GM23248 (cell line): ENCODE results near the gene STXBP5L. TPM values are rescaled to one million over a fixed set of nuclear protein-coding genes. Genes with fewer than 3 reads are reported as not detected.

ENCODE experiments used
- DNase-seq: peaks from one replicate; pipeline ENCODE4 v3.0.0-alpha.2; 2015
- H2AFZ ChIP-seq: fragments of 200-600 bp; sonication (generic); 2 replicates; pipeline ENCODE4 v1.6.1; 2016; ENCODE audit warnings: antibody characterized with exemption
- H3F3A ChIP-seq: fragments of 200-600 bp; sonication (generic); 2 replicates; pipeline ENCODE4 v1.6.1; 2016; ENCODE audit warnings: mild to moderate bottlenecking, antibody characterized with exemption, mixed run types; ENCODE audit not compliant: insufficient read depth
- H3K27ac ChIP-seq: fragments of 200-600 bp; sonication (generic); 2 replicates; pipeline ENCODE4 v1.5.1; 2016; ENCODE audit warnings: mild to moderate bottlenecking
- H3K27me3 ChIP-seq: fragments of 200-600 bp; sonication (generic); replicated peaks from 2 replicates; pipeline ENCODE4 v1.6.1; 2016; ENCODE audit warnings: mild to moderate bottlenecking; ENCODE audit not compliant: insufficient read depth
- H3K36me3 ChIP-seq: fragments of 200-600 bp; sonication (generic); 2 replicates; pipeline ENCODE4 v1.6.1; 2016; ENCODE audit warnings: low read depth, mild to moderate bottlenecking
- H3K4me1 ChIP-seq: fragments of 200-600 bp; sonication (generic); 2 replicates; pipeline ENCODE4 v1.6.1; 2016; ENCODE audit warnings: mild to moderate bottlenecking; ENCODE audit not compliant: insufficient read depth
- H3K4me2 ChIP-seq: fragments of 200-600 bp; sonication (generic); one replicate; pipeline ENCODE4 v1.6.1; 2016; ENCODE audit warnings: mild to moderate bottlenecking; ENCODE audit not compliant: unreplicated experiment
- H3K4me3 ChIP-seq: fragments of 200-600 bp; sonication (generic); 2 replicates; pipeline ENCODE4 v1.5.1; 2016; ENCODE audit warnings: mild to moderate bottlenecking
- H3K79me2 ChIP-seq: fragments of 200-600 bp; sonication (generic); 2 replicates; pipeline ENCODE4 v1.6.1; 2016; ENCODE audit warnings: mild to moderate bottlenecking; ENCODE audit not compliant: insufficient read depth
- H3K9ac ChIP-seq: fragments of 200-600 bp; sonication (generic); 2 replicates; pipeline ENCODE4 v1.6.1; 2016; ENCODE audit warnings: mild to moderate bottlenecking
- H3K9me2 ChIP-seq: fragments of 200-600 bp; sonication (generic); 2 replicates; pipeline ENCODE4 v1.6.1; 2016; ENCODE audit warnings: mixed run types, mild to moderate bottlenecking, moderate library complexity; ENCODE audit not compliant: insufficient read depth
- H3K9me3 ChIP-seq: fragments of 200-600 bp; sonication (generic); one replicate; pipeline ENCODE4 v1.6.1; 2017; ENCODE audit warnings: low read depth
- H4K20me1 ChIP-seq: fragments of 200-600 bp; sonication (generic); 2 replicates; pipeline ENCODE4 v1.6.0; 2016; ENCODE audit not compliant: insufficient read depth
- EZH2 ChIP-seq: fragments of 200-600 bp; sonication (generic); IDR thresholded peaks from 2 replicates; pipeline ENCODE4 v1.6.1; 2018; ENCODE audit warnings: antibody characterized with exemption, mild to moderate bottlenecking; ENCODE audit not compliant: insufficient read depth, poor library complexity, severe bottlenecking
- EZH2phosphoT487 ChIP-seq: fragments of 200-600 bp; sonication (generic); IDR thresholded peaks from 2 replicates; pipeline ENCODE4 v1.6.1; 2018; ENCODE audit warnings: antibody characterized with exemption, moderate library complexity, mild to moderate bottlenecking, low read depth; ENCODE audit not compliant: insufficient read depth
- WGBS, 2 experiments: methylation state at CpG; one replicate each; pipeline ENCODE4 v1.1.6; 2015 to 2017; ENCODE audit warnings: low lambda C conversion rate in 2 of 2, low coverage in 1 of 2; ENCODE audit errors: missing lambda C conversion rate in 2 of 2; 5-methylcytosine and 5-hydroxymethylcytosine counted together
- in situ Hi-C: fragments of 300-500 bp; cut with MboI; formaldehyde crosslinking; loops from 2 replicates; pipeline ENCODE4 v1.15.0; 2020
- polyA plus RNA-seq: library from polyadenylated mRNA; unstranded; fragments of >200 nt; fragmentation: Nextera tagmentation; extraction: Ambion mirVana; gene quantifications from 2 replicates; pipeline ENCODE4 v1.2.1, GENCODE V29; 2016
- total RNA-seq: library from RNA; depleted of rRNA; stranded (reverse); fragments of >200 nt; shearing (Covaris generic); gene quantifications from 2 replicates; pipeline ENCODE4 v1.2.3, GENCODE V29; 2014

The STXBP5L gene
- total and polyA plus RNA-seq, 2 experiments from 2014 or later, result not detected

GRCh38 chr3:120928991-120929390, 21.0 kb downstream of the STXBP5L start:
- DNase-seq, result no peak

GRCh38 chr3:120931593-120931992, 23.6 kb downstream of the STXBP5L start:
- H3F3A ChIP-seq, result no peaks in the 10 kb centered on the region
- no peaks in the 10 kb centered on the region for H3K4me1 ChIP-seq
- no peaks in the 10 kb centered on the region for H3K9me3 ChIP-seq
- no peaks in the 10 kb centered on the region for H3K9me2 ChIP-seq
- 4 to 11% methylated on average over 2 of the region's 2 CpGs for WGBS, 2 experiments
- no peaks in the 10 kb centered on the region for H3K36me3 ChIP-seq
- H4K20me1 ChIP-seq, result no peaks in the 10 kb centered on the region
- no peak overlapping the region for H3K9ac ChIP-seq
- H3K4me3 ChIP-seq, result no peak overlapping the region
- no peaks in the 10 kb centered on the region for H3K27me3 ChIP-seq
- H3K79me2 ChIP-seq, result no peaks in the 10 kb centered on the region
- DNase-seq, result no peak
- H2AFZ ChIP-seq, result no peak overlapping the region
- H3K4me2 ChIP-seq, result no peak overlapping the region
- in situ Hi-C loops, result no loop called here
- no peak overlapping the region for H3K27ac ChIP-seq
- TF ChIP-seq EZH2, result no peak
- no peak for TF ChIP-seq EZH2phosphoT487

More at GRCh38 chr3:120928991-120929390, 21.0 kb downstream of the STXBP5L start:
- H2AFZ ChIP-seq, result no peak overlapping the region
- H3K9me2 ChIP-seq, result no peaks in the 10 kb centered on the region
- 27 to 61% methylated on average over 1 of the region's 1 CpG for WGBS, 2 experiments
- H3K9me3 ChIP-seq, result no peaks in the 10 kb centered on the region
- H3K4me3 ChIP-seq, result no peak overlapping the region
- H3K9ac ChIP-seq, result no peak overlapping the region
- H3F3A ChIP-seq, result no peaks in the 10 kb centered on the region
- no peaks in the 10 kb centered on the region for H4K20me1 ChIP-seq
- no peak overlapping the region for H3K4me2 ChIP-seq
- H3K36me3 ChIP-seq, result no peaks in the 10 kb centered on the region
- H3K4me1 ChIP-seq, result no peaks in the 10 kb centered on the region
- H3K27ac ChIP-seq, result no peak overlapping the region
- H3K27me3 ChIP-seq, result no peaks in the 10 kb centered on the region
- no peaks in the 10 kb centered on the region for H3K79me2 ChIP-seq
- TF ChIP-seq EZH2phosphoT487 (no peak), EZH2 (no peak)
- in situ Hi-C loops, result no loop called here

- no peaks in the 10 kb centered on the region for H3K9me2 ChIP-seq
- H3K4me1 ChIP-seq, result no peaks in the 10 kb centered on the region
- DNase-seq, result no peak
- 29 to 37% methylated on average over 3 of the region's 3 CpGs for WGBS, 2 experiments
- no peak overlapping the region for H3K27ac ChIP-seq
- no peaks in the 10 kb centered on the region for H4K20me1 ChIP-seq
- no peak overlapping the region for H3K4me2 ChIP-seq
- H3K27me3 ChIP-seq, result no peaks in the 10 kb centered on the region
- H3K9me3 ChIP-seq, result no peaks in the 10 kb centered on the region
- H3K9ac ChIP-seq, result no peak overlapping the region
- H3F3A ChIP-seq, result no peaks in the 10 kb centered on the region
- in situ Hi-C loops, result no loop called here
- no peak overlapping the region for H2AFZ ChIP-seq
- TF ChIP-seq EZH2 (no peak), EZH2phosphoT487 (no peak)
- H3K79me2 ChIP-seq, result no peaks in the 10 kb centered on the region
- no peaks in the 10 kb centered on the region for H3K36me3 ChIP-seq
- H3K4me3 ChIP-seq, result no peak overlapping the region
Measured at GRCh38 chr3:120956143-120956542, 48.1 kb downstream of the STXBP5L start.

GRCh38 chr3:120982608-120983320, 74.8 kb downstream of the STXBP5L start:
- WGBS, 2 experiments, result 11% methylated on average over 3 of the region's 3 CpGs
- no peak overlapping the region for H2AFZ ChIP-seq
- no peaks in the 10 kb centered on the region for H3K79me2 ChIP-seq
- H3K9ac ChIP-seq, result no peak overlapping the region
- no peak overlapping the region for H3K27ac ChIP-seq
- no peaks in the 10 kb centered on the region for H3K9me3 ChIP-seq
- H3K27me3 ChIP-seq, result no peaks in the 10 kb centered on the region
- H3K4me1 ChIP-seq, result no peaks in the 10 kb centered on the region
- H3F3A ChIP-seq, result no peaks in the 10 kb centered on the region
- no peaks in the 10 kb centered on the region for H4K20me1 ChIP-seq
- TF ChIP-seq EZH2 (no peak), EZH2phosphoT487 (no peak)
- H3K4me3 ChIP-seq, result no peak overlapping the region
- no peak overlapping the region for H3K4me2 ChIP-seq
- no peaks in the 10 kb centered on the region for H3K9me2 ChIP-seq
- H3K36me3 ChIP-seq, result no peaks in the 10 kb centered on the region
- in situ Hi-C loops, result no loop called here
- no peak for DNase-seq

- H3K79me2 ChIP-seq, result no peaks in the 10 kb centered on the region
- no peak overlapping the region for H3K4me2 ChIP-seq
- no peak for TF ChIP-seq EZH2phosphoT487
- no peak for TF ChIP-seq EZH2
- no peak overlapping the region for H3K4me3 ChIP-seq
- H2AFZ ChIP-seq, result no peak overlapping the region
- WGBS, 2 experiments, result 0% methylated on average over 1 of the region's 1 CpG
- no peaks in the 10 kb centered on the region for H3K9me3 ChIP-seq
- no peaks in the 10 kb centered on the region for H4K20me1 ChIP-seq
- no peaks in the 10 kb centered on the region for H3F3A ChIP-seq
- in situ Hi-C loops, result no loop called here
- no peaks in the 10 kb centered on the region for H3K36me3 ChIP-seq
- no peaks in the 10 kb centered on the region for H3K9me2 ChIP-seq
- no peaks in the 10 kb centered on the region for H3K4me1 ChIP-seq
- DNase-seq, result no peak
- no peak overlapping the region for H3K9ac ChIP-seq
- no peaks in the 10 kb centered on the region for H3K27me3 ChIP-seq
- no peak overlapping the region for H3K27ac ChIP-seq
Measured at GRCh38 chr3:120983321-120983665, 75.3 kb downstream of the STXBP5L start.
